Stimulated activated effector memory CD8-positive, alpha-beta T cell treated with anti-CD3 and anti-CD28 coated beads, Interleukin-12 subunit alpha, Interleukin-12 subunit beta, amount 100 ng/mL, for 72 hours (primary cell): Measurements from ENCODE around the gene OGFOD3.
A peak's percentile ranks its signal among the peaks of the same experiment; 100 is the strongest.
"Not testable (repeated sequence)": the region's sequence is repeated elsewhere in the genome, so short reads cannot be mapped to it uniquely, and the experiment has no call there.

Source experiments
- ATAC-seq: fragments of 150-1000 bp; cut with Tn5 transposase; 2 replicates; pipeline ENCODE4 v1.10.0; 2021
- DNase-seq, 2 donors: peaks; one replicate each; pipeline ENCODE4 v3.0.0; 2021 to 2022; ENCODE audit warnings: low spot score in 2 of 2
- H3K27ac Mint-ChIP-seq: one replicate; pipeline ENCODE4 v1.8.0; 2022; ENCODE audit warnings: mild to moderate bottlenecking, mixed read lengths
- H3K36me3 Mint-ChIP-seq: one replicate; pipeline ENCODE4 v1.8.0; 2022; ENCODE audit warnings: mild to moderate bottlenecking, mixed read lengths
- H3K4me1 Mint-ChIP-seq: one replicate; pipeline ENCODE4 v1.8.0; 2022; ENCODE audit warnings: mixed read lengths
- H3K4me3 Mint-ChIP-seq: one replicate; pipeline ENCODE4 v1.8.0; 2022; ENCODE audit warnings: mild to moderate bottlenecking, mixed read lengths
- H3K9me3 Mint-ChIP-seq: one replicate; pipeline ENCODE4 v1.8.0; 2022; ENCODE audit warnings: mixed read lengths

Gene OGFOD3

GRCh38 chr17:82418001-82418986, at the start of gene OGFOD3, which contains the start of gene HEXD:
TSS of gene OGFOD3 (minus strand) at chr17:82418586. CDS start at chr17:82418485, 101 bp downstream.
TSS of gene HEXD (plus strand) at chr17:82418347. CDS start at chr17:82419800, 1,453 bp downstream.
- ATAC-seq = peak; percentile 94
- Mint-ChIP-seq H3K36me3 (peaks cover 58% of the 10 kb centered on the region), H3K9me3 (no peaks in the 10 kb centered on the region), H3K4me3 (peak within 1 kb of the TSS; percentile 67), H3K4me1 (peaks cover 24% of the 10 kb centered on the region), H3K27ac (peak within 1 kb of the TSS; percentile 50)
- peak; percentile 88 to 95 for DNase-seq

GRCh38 chr17:82465023-82465603, 46.7 kb upstream of the OGFOD3 start:
- ATAC-seq (no peak), DNase-seq (no peak)
- Mint-ChIP-seq H3K27ac (peak overlapping the region; percentile 86), H3K36me3 (peaks cover 98% of the 10 kb centered on the region), H3K4me1 (peaks cover 35% of the 10 kb centered on the region), H3K9me3 (no peaks in the 10 kb centered on the region), H3K4me3 (no peak overlapping the region)

GRCh38 chr17:82464567-82464929, 46.2 kb upstream of the OGFOD3 start:
- H3K9me3 Mint-ChIP-seq = no peaks in the 10 kb centered on the region
- DNase-seq = no peak
- H3K27ac Mint-ChIP-seq = peak overlapping the region; percentile 86
- peaks cover 98% of the 10 kb centered on the region for H3K36me3 Mint-ChIP-seq
- peaks cover 36% of the 10 kb centered on the region for H3K4me1 Mint-ChIP-seq
- no peak for ATAC-seq
- H3K4me3 Mint-ChIP-seq = no peak overlapping the region

GRCh38 chr17:82463925-82464566, 45.7 kb upstream of the OGFOD3 start:
- Mint-ChIP-seq H3K36me3 (peaks cover 98% of the 10 kb centered on the region), H3K4me1 (peaks cover 41% of the 10 kb centered on the region), H3K27ac (peak overlapping the region; percentile 86), H3K4me3 (no peak overlapping the region), H3K9me3 (no peaks in the 10 kb centered on the region)
- ATAC-seq (no peak), DNase-seq (no peak)

GRCh38 chr17:82463391-82463790, 45.0 kb upstream of the OGFOD3 start:
- no peaks in the 10 kb centered on the region for H3K9me3 Mint-ChIP-seq
- H3K4me1 Mint-ChIP-seq = peaks cover 42% of the 10 kb centered on the region
- peak overlapping the region; percentile 86 for H3K27ac Mint-ChIP-seq
- peaks cover 98% of the 10 kb centered on the region for H3K36me3 Mint-ChIP-seq
- DNase-seq = no peak
- no peak for ATAC-seq
- H3K4me3 Mint-ChIP-seq = no peak overlapping the region

- Mint-ChIP-seq H3K27ac (peak overlapping the region; percentile 86), H3K9me3 (no peaks in the 10 kb centered on the region), H3K4me3 (no peak overlapping the region), H3K36me3 (peaks cover 95% of the 10 kb centered on the region), H3K4me1 (peaks cover 53% of the 10 kb centered on the region)
- ATAC-seq (no peak), DNase-seq (no peak)
Observed at GRCh38 chr17:82461827-82462524, 43.6 kb upstream of the OGFOD3 start.

- not testable (repeated sequence) for DNase-seq, H3K27ac Mint-ChIP-seq, ATAC-seq, H3K9me3 Mint-ChIP-seq
- Mint-ChIP-seq H3K4me3 (peak overlapping the region; percentile 90), H3K36me3 (peaks cover 77% of the 10 kb centered on the region), H3K4me1 (peaks cover 55% of the 10 kb centered on the region)
Observed at GRCh38 chr17:82459936-82460335, 41.5 kb upstream of the OGFOD3 start.

GRCh38 chr17:82458885-82459424, 40.6 kb upstream of the OGFOD3 start:
- Mint-ChIP-seq H3K27ac (peak overlapping the region; percentile 96), H3K36me3 (peaks cover 67% of the 10 kb centered on the region), H3K4me3 (peak overlapping the region; percentile 90), H3K9me3 (no peaks in the 10 kb centered on the region), H3K4me1 (peaks cover 47% of the 10 kb centered on the region)
- DNase-seq (no peak), ATAC-seq (no peak)

- no peaks in the 10 kb centered on the region for H3K9me3 Mint-ChIP-seq
- ATAC-seq (peak; percentile 98), DNase-seq (peak; percentile 91 to 97)
- H3K36me3 Mint-ChIP-seq = peaks cover 61% of the 10 kb centered on the region
- peak within 1 kb of the TSS; percentile 90 for H3K4me3 Mint-ChIP-seq
- peaks cover 41% of the 10 kb centered on the region for H3K4me1 Mint-ChIP-seq
- peak within 1 kb of the TSS; percentile 96 for H3K27ac Mint-ChIP-seq
Observed at GRCh38 chr17:82458179-82458884, 39.9 kb upstream of the OGFOD3 start, which contains the start of gene NARF. TSS of gene NARF (plus strand) at chr17:82458741. CDS start at chr17:82458804, 63 bp downstream.

GRCh38 chr17:82457929-82458178, 39.5 kb upstream of the OGFOD3 start:
- ATAC-seq (no peak), DNase-seq (no peak)
- Mint-ChIP-seq H3K4me1 (peaks cover 36% of the 10 kb centered on the region), H3K27ac (peak overlapping the region; percentile 96), H3K9me3 (no peaks in the 10 kb centered on the region), H3K36me3 (peaks cover 56% of the 10 kb centered on the region), H3K4me3 (peak overlapping the region; percentile 90)

GRCh38 chr17:82457073-82457928, 38.9 kb upstream of the OGFOD3 start:
- Mint-ChIP-seq H3K9me3 (no peaks in the 10 kb centered on the region), H3K36me3 (peaks cover 50% of the 10 kb centered on the region), H3K4me1 (peaks cover 34% of the 10 kb centered on the region), H3K4me3 (peak overlapping the region; percentile 90), H3K27ac (peak overlapping the region; percentile 96)
- ATAC-seq (no peak), DNase-seq (no peak)

GRCh38 chr17:82453706-82454105, 35.3 kb upstream of the OGFOD3 start:
- ATAC-seq, H3K4me3 Mint-ChIP-seq, H3K9me3 Mint-ChIP-seq, H3K27ac Mint-ChIP-seq, DNase-seq: not testable (repeated sequence)
- Mint-ChIP-seq H3K4me1 (peaks cover 45% of the 10 kb centered on the region), H3K36me3 (peaks cover 31% of the 10 kb centered on the region)

- peaks cover 26% of the 10 kb centered on the region for H3K36me3 Mint-ChIP-seq
- H3K4me1 Mint-ChIP-seq = peaks cover 45% of the 10 kb centered on the region
- H3K27ac Mint-ChIP-seq = peak overlapping the region; percentile 99
- ATAC-seq, H3K9me3 Mint-ChIP-seq, H3K4me3 Mint-ChIP-seq, DNase-seq: not testable (repeated sequence)
Observed at GRCh38 chr17:82453151-82453550, 34.8 kb upstream of the OGFOD3 start.
